GM10248 (cell line): ENCODE data around the gene SKAP2.

ENCODE experiments used
- CTCF ChIA-PET: fragments of 300-600 bp; sonication (Branson Sonifier 250); formaldehyde crosslinking; extraction: SDS; loops from one replicate; lab custom pipeline; 2021; ENCODE audit warnings: antibody characterized with exemption; lab: Yijun Ruan, JAX
- POLR2A ChIA-PET: fragments of 350-650 bp; sonication (Branson Sonifier 250); formaldehyde crosslinking; extraction: SDS; loops from one replicate; lab custom pipeline; 2020; ENCODE audit warnings: antibody characterized with exemption; lab: Yijun Ruan, JAX
- DNase-seq: peaks from one replicate; pipeline ENCODE4 v3.0.0; 2012; ENCODE audit errors: extremely low spot score
- CTCF ChIP-seq: IDR thresholded peaks from 2 replicates; pipeline ENCODE4 v1.5.1; 2012; ENCODE audit warnings: mild to moderate bottlenecking, low read depth; ENCODE audit errors: extremely low read depth, missing control alignments, control extremely low read depth

The SKAP2 gene

DNA sequence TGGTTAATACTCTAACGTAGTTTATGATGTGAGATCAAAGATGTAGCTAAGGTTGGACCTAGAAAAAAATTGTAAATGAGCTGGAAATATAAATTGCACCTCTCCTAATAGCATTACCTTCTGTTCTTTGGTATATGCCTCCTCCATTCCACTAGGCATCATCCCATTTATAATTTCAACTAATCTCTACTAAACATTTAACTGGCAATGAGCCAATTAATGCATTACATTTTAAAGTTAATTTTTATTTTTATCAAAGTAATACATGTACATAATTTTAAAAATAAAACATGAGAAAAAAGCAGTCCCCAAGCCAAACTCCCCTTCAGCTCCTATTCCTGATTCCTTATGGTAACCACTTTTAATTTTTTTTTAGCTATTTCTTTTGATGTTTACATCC lies 35.1 kb upstream of the SKAP2 start:
- CTCF ChIA-PET = interaction anchor here (0.8 to 1.7 kb wide), 3 partner anchors 11 to 42 kb away, joined by 3 read pairs; no protein-coding TSS in a partner anchor
- DNase-seq = no peak

GRCh38 chr7:26898891-26899290 lies 34.5 kb upstream of the SKAP2 start:
- POLR2A ChIA-PET = no interaction called here
- no peak for DNase-seq
- no peak for TF ChIP-seq CTCF
- CTCF ChIA-PET = interaction anchor here (1.2 kb wide), 1 partner anchor 43 kb away, joined by 3 read pairs; no protein-coding TSS in a partner anchor

More for the DNA sequence above, 35.1 kb upstream of the SKAP2 start:
- POLR2A ChIA-PET = no interaction called here
- no peak for TF ChIP-seq CTCF

DNA sequence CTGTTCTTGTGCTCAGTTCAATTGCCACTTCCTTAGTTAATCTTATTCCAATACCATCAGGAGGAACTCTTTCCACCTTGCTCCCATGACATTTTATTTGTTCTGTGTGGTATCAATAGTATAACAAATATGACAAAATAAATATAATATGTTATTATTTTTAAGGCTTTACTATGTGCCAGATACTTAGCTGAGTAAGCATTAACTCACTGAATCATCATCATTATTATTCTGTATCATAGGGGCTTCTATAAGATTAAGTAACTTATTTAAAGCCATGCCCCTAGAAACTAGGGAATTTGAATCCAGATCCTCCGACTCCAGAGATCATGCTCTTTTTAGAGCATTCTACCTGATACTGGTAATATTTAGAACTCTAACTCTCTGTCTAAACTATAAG lies 33.5 kb upstream of the SKAP2 start:
- TF ChIP-seq CTCF = no peak
- DNase-seq = no peak
- CTCF ChIA-PET = no interaction called here
- POLR2A ChIA-PET = no interaction called here

DNA sequence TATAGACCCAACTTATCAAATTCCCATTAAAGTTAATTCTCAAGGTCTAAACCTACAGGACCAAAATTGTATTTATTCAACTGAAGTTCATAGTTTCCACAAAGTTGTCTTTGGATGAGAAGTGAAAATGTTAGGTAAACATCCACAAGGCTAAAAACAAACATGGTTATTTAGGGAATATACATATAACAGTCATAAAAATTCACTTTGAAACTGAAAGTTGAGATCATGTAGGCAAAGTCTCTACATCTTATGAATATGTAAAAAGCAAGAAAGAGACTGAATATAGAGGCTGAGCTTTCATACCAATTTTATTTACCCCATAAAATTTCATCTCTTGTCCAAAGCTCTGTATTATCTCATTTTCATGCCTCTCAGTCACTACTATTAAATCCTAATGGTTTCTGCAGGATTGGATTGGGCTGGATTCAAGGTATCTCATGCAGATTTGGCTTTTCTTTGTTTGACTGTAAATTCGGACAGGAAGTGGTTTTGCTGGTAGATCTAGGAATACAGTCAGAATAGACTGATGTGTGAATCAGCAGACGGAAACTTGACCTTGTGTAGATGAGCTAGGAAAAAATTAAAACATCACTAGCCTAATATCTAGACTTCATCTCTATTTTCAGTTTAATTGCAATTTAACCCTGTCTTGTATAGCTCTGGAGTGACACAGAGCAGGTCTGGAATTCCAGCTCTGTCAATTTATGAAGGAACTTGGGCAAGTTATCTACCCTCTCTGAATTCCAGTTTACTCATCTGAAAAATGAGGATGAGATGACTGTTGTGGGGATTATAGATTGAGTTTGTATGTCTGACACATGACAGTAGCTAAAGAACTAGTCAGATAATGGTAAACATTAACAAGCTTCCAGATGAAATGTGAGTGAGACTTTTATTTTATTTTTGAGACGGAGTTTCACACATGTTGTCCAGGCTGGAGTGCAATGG lies 27.3 kb upstream of the SKAP2 start:
- CTCF ChIA-PET = interaction anchor here (0.8 to 1.4 kb wide), 5 partner anchors 9 to 270 kb away, joined by 3 read pairs; no protein-coding TSS in a partner anchor
- DNase-seq = peak; percentile 22
- POLR2A ChIA-PET = no interaction called here
- no peak for TF ChIP-seq CTCF

GRCh38 chr7:26880852-26881251 lies 16.5 kb upstream of the SKAP2 start:
- ChIA-PET POLR2A (no interaction called here), CTCF (no interaction called here)
- DNase-seq = no peak
- TF ChIP-seq CTCF = no peak

GRCh38 chr7:26879671-26880070 lies 15.3 kb upstream of the SKAP2 start:
- POLR2A ChIA-PET = no interaction called here
- CTCF ChIA-PET = no interaction called here
- no peak for TF ChIP-seq CTCF
- DNase-seq = no peak
